Lower lobe of right lung (tissue), 2 donors: ENCODE measurements around the gene TMC5. TPM values are rescaled to one million over a fixed set of nuclear protein-coding genes. Genes with fewer than 3 reads are reported as not detected.

ENCODE experiments used
- ATAC-seq, 2 donors: fragments of 200-7000 bp; cut with Tn5 transposase; one replicate each; pipeline ENCODE4 v1.9.1; 2020 to 2022; ENCODE audit warnings: mild to moderate bottlenecking in 2 of 2, moderate library complexity in 2 of 2
- DNase-seq: peaks from one replicate; pipeline ENCODE4 v3.0.0-alpha.2; 2020
- H3K27ac ChIP-seq: fragments of 200-600 bp; one replicate; pipeline ENCODE4 v1.8.0; 2022
- H3K27me3 ChIP-seq: fragments of 200-600 bp; one replicate; pipeline ENCODE4 v1.8.0; 2022; ENCODE audit warnings: low read depth
- H3K36me3 ChIP-seq: fragments of 200-600 bp; one replicate; pipeline ENCODE4 v1.8.0; 2022; ENCODE audit warnings: mild to moderate bottlenecking
- H3K4me1 ChIP-seq: fragments of 200-600 bp; one replicate; pipeline ENCODE4 v1.8.0; 2022
- H3K4me3 ChIP-seq: fragments of 200-600 bp; one replicate; pipeline ENCODE4 v1.8.0; 2022; ENCODE audit warnings: mild to moderate bottlenecking
- H3K9me3 ChIP-seq: fragments of 200-600 bp; one replicate; pipeline ENCODE4 v1.8.0; 2022
- CTCF ChIP-seq: fragments of 200-600 bp; IDR thresholded peaks from one replicate; pipeline ENCODE4 v1.8.0; 2022; ENCODE audit warnings: antibody characterized with exemption, mild to moderate bottlenecking
- intact Hi-C: fragments of 100-400 bp; cut with DNase I; formaldehyde crosslinking; loops from one replicate; pipeline ENCODE4 v1.11.0; 2022
- total RNA-seq: library from RNA; stranded (reverse); fragmentation: NEBNext Ultra II Directional; extraction: Animal tissue kit (Norgen Biotek cat#: 25700); gene quantifications from one replicate; pipeline ENCODE4 v1.2.1, GENCODE V29; 2021
- donor health status: DM: no; HTN: yes; CAD: no; lungs with severe emphysema.

TMC5 gene
- total RNA-seq, 1 donor from 2014 or later = 62.1 TPM

GRCh38 chr16:19438739-19439138 lies 21.1 kb downstream of the TMC5 start:
- no peaks in the 10 kb centered on the region for H3K9me3 ChIP-seq
- no peak for ATAC-seq
- no peaks in the 10 kb centered on the region for H3K27me3 ChIP-seq
- TF ChIP-seq CTCF = no peak
- intact Hi-C loops = no loop called here
- H3K4me3 ChIP-seq = no peak overlapping the region
- H3K36me3 ChIP-seq = peaks cover 10% of the 10 kb centered on the region
- no peak overlapping the region for H3K27ac ChIP-seq
- DNase-seq = no peak
- no peaks in the 10 kb centered on the region for H3K4me1 ChIP-seq

- Histone ChIP-seq H3K36me3 (peaks cover 10% of the 10 kb centered on the region), H3K27me3 (no peaks in the 10 kb centered on the region), H3K9me3 (no peaks in the 10 kb centered on the region), H3K4me1 (no peaks in the 10 kb centered on the region), H3K27ac (no peak overlapping the region), H3K4me3 (no peak overlapping the region)
- intact Hi-C loops = no loop called here
- no peak for ATAC-seq
- no peak for TF ChIP-seq CTCF
- DNase-seq = no peak
These were observed 21.8 kb downstream of the TMC5 start for GRCh38 chr16:19439483-19439882.

- Histone ChIP-seq H3K4me3 (no peak overlapping the region), H3K4me1 (no peaks in the 10 kb centered on the region), H3K9me3 (no peaks in the 10 kb centered on the region), H3K27me3 (no peaks in the 10 kb centered on the region), H3K27ac (no peak overlapping the region), H3K36me3 (peaks cover 10% of the 10 kb centered on the region)
- intact Hi-C loops = no loop called here
- ATAC-seq (no peak), DNase-seq (no peak)
- no peak for TF ChIP-seq CTCF
These were observed 26.0 kb downstream of the TMC5 start for GRCh38 chr16:19443659-19444058.

- Histone ChIP-seq H3K4me1 (no peaks in the 10 kb centered on the region), H3K9me3 (no peaks in the 10 kb centered on the region), H3K27ac (no peak overlapping the region), H3K4me3 (no peak overlapping the region), H3K27me3 (no peaks in the 10 kb centered on the region), H3K36me3 (peaks cover 6% of the 10 kb centered on the region)
- intact Hi-C loops = no loop called here
- peak in 1 of 2 donors; percentile 42 for ATAC-seq
- no peak for DNase-seq
- TF ChIP-seq CTCF = no peak
These were observed 28.7 kb downstream of the TMC5 start for GRCh38 chr16:19446300-19446846.

- no peak for TF ChIP-seq CTCF
- intact Hi-C loops = no loop called here
- DNase-seq (no peak), ATAC-seq (no peak)
- Histone ChIP-seq H3K4me1 (no peaks in the 10 kb centered on the region), H3K9me3 (no peaks in the 10 kb centered on the region), H3K27me3 (no peaks in the 10 kb centered on the region), H3K4me3 (no peak overlapping the region), H3K27ac (no peak overlapping the region), H3K36me3 (peaks cover 6% of the 10 kb centered on the region)
These were observed 29.2 kb downstream of the TMC5 start for GRCh38 chr16:19446886-19447285.

- TF ChIP-seq CTCF = no peak
- ATAC-seq = no peak
- Histone ChIP-seq H3K27ac (no peak overlapping the region), H3K9me3 (no peaks in the 10 kb centered on the region), H3K4me3 (no peak overlapping the region), H3K4me1 (no peaks in the 10 kb centered on the region), H3K27me3 (no peaks in the 10 kb centered on the region), H3K36me3 (peaks cover 6% of the 10 kb centered on the region)
- intact Hi-C loops = no loop called here
- DNase-seq = no peak
These were observed 32.5 kb downstream of the TMC5 start for GRCh38 chr16:19450186-19450585.
